Ammon's horn (tissue), 1 donor: Measurements from ENCODE around the gene GPNMB.

ENCODE experiments used
- DNase-seq: peaks from one replicate; pipeline ENCODE4 v3.0.0-alpha.2; 2016; ENCODE audit warnings: low spot score

GPNMB gene

DNA sequence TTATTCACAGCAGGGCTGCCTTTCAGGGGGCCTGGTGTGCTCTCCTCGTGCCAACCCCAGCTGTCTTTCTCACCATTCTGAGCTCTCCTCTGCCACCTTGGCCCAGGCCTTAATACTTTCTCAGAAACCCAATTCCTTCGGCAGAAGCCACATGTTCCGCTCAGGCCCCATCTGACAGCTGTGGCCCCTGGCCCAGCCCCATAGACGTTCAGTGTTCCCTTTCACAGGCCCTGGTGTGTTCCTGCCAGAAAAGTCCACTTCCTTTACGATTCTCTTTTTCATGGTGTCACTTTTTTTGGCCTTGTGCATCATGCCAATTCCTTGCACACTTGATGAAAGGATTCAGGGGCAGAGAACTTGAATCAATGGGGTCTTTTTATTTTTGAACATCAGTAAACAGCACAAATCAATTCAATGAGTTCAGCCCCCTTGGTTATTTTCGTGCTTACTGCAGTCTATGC, 15.9 kb upstream of the GPNMB start:
- peak; percentile 79 for DNase-seq

DNA sequence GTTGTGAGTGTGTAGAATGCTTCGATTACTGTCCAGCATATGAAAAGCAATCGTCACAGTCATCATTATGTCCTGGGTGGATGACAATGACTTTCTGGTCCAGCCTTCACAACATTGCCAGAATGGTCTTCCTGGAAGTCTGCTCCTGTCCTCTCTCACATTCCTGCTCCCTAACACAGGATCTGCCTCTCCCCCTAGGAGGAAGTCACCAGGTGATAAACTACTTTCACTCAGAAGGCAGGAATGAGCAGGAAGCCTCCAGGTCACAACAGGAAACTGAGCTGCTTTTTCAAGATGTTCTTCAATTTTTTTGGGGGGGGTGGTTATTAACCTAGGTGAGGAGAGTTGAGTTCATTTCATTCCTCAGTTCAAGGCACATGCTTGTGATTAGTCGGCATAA, 13.6 kb upstream of the GPNMB start:
- DNase-seq, result no peak

DNA sequence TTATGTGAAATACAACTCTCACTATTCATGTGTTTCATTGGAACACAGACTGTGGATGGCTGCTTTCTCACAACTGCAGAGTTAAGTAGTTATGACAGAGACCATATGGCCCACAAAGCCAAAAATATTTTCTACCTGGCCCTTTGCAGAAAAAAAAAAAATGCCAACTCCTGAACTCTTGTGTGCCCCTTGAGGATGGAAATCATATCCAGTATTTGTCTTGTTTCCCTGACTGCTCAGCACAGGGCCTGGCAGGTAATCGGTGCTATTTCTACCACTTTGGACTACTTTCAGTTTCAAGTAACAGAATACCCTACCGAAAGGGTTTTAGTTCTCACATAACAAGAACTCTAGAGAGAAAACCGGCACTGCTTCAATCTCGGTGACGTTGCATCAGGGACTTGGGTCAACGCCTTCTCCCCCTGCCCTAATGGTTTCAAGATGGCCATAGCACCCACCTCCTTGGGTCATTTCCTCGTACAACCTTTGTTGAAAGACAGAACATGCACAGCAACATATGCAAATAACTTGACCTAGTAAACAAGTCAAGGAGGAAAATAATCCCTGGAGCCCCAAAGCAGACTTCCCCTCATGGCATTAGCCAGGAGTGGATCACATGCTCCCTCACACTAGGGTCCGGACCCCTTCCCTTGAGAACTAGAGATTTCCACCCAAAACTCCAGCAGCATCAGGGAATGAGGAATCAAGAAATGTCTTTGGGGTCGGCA, 11.8 kb upstream of the GPNMB start:
- no peak for DNase-seq

DNA sequence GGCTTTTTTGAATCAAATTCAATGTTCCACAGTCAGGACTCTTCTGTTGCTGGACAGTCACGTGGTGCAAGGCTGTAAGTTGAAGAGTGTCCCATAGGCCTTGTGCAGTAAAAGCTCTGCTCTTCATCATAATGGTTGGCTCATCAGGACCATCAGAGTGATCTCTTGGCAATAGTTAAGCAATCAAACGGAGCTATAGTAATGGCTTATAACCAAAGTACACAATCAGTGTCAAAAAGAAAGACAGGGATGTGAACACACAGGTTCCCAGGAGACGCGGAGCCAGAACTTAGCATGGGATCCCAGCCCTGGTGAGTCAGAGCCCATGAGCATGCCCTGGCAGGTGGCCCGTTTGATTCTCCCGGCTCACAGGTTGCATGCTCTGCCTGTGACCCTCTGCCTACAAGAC, 10.8 kb upstream of the GPNMB start:
- no peak for DNase-seq

DNA sequence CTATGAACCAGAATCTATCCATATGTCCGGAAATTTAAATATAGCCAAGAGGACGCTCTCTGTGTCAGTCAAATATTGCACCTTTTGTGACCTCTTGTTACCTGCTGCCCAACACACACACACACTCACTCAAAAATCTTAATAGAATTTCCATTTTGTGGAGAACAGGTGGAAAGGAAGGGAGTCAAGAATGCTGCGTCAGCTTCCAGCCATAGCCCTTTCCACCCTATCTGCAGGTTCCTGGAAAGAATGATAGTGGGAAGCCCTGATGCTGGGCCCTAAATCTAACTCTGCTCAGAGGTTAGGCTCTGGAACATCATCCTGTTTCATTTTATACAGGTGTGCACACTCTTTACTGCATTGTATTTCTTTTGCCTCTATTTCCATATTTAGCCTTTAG, 9.6 kb upstream of the GPNMB start:
- DNase-seq, result no peak

DNA sequence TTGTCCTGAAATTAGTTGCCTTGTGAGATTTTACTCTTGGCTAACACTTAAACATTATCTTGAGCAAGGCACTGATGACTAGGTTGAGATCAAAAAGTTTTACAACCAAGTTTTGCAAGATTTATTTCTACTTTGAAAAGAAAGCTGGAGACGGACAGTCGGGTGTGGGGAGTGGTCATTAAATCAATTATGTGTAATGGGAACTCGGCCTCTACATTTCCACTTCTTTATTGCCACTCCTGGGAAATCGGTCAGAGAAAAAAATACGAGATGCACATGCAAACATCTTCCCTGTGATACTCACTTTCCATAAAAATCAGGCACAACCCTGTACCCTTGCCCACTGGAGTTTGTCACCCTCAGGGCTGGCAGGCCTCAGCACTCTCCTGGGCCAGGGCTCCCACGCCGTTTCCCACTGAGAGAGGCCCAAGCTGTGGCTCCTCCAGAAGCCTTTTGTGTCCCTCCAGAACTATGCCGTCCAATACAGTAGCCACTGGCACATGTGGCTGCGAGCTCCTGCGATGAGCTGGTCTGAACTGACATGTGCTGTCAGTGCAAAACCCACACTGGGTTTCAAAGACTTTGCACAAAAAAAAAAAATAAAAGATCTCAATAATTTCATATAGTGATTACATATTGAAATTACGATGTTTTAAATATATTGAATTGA, 7.5 kb upstream of the GPNMB start:
- no peak for DNase-seq

DNA sequence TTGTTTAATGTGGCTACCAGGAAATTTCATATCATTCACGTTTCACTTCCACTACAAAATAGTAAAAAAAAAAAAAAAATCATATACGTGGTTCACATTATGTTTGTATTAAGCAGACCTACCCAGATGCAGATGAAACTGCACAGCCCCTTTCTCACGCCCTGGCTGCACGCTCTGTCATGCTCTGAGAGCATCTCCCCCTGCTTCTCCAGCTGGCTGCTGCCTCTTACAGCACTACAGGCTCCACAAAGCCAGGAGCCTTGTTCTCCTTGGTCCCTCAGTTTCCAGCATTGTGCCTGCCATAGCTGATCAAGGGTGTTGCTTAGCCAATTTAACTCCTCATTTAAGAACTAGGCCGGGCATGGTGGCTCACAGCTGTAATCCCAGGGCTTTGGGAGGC, 6.9 kb upstream of the GPNMB start:
- no peak for DNase-seq

DNA sequence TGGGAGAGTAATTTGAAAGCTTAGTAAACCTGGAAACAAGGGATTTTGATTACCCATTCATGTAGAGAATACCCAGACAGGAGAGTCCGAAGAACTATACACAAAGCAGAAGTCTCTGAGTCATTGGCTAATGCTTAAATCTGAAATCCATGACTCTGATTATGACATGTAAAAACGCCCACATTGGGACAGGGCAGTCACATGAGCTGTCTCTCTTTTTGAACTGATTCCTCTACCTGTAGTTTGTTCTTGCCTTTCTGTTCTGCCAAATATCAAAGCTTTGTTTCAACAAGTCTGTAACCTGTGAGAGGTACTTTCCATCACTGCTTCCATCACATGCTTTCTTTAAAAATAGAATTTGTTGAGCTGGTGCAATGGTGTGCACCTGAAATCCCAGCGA, 4.3 kb upstream of the GPNMB start:
- DNase-seq, result no peak

DNA sequence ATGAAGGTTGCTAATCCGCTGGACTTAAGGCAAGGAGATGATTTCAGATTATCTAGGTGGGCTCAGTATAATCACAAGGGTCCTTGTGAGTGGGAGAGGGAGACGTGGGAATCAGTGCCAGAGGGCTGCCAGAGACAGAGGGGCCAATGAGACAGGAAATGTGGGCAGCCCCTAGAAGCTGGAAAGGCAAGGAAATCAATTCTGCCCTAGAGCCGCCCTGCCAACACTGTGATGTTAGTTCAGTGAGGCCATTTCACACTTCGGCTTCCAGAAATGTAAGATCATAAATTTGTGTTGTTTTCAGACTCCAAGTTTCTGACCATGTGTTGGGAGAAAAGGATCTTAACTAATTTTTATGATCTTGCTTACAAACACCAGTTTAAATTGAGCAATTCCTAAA, 3.6 kb upstream of the GPNMB start:
- no peak for DNase-seq

DNA sequence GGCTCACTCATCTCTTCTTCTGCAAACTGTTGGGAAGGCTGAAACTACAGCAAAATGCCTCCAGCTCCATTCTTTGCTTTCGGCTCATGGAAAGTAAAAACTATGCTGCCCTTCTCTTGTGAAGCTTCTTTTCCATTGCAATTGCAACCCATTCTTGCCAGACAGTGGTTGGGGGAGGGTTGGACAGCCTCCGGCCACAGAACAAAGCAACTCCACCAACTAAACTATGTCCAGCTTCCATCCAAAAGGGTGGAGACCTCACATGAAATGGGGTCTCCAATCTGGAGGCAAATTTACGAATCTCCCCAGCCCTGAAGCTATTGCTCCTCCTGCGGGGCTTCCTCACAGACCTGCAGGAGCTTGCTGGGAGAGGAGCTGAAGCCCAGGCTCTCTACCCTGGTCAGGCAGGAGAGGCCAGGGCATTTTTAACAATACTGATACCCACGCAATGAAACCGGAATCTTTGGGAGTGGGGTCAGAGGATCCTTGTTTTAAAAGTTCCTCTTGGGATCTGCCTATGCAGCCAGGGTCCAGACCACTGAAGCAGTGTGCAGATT, 549 bp downstream of the GPNMB start:
- DNase-seq, result no peak

DNA sequence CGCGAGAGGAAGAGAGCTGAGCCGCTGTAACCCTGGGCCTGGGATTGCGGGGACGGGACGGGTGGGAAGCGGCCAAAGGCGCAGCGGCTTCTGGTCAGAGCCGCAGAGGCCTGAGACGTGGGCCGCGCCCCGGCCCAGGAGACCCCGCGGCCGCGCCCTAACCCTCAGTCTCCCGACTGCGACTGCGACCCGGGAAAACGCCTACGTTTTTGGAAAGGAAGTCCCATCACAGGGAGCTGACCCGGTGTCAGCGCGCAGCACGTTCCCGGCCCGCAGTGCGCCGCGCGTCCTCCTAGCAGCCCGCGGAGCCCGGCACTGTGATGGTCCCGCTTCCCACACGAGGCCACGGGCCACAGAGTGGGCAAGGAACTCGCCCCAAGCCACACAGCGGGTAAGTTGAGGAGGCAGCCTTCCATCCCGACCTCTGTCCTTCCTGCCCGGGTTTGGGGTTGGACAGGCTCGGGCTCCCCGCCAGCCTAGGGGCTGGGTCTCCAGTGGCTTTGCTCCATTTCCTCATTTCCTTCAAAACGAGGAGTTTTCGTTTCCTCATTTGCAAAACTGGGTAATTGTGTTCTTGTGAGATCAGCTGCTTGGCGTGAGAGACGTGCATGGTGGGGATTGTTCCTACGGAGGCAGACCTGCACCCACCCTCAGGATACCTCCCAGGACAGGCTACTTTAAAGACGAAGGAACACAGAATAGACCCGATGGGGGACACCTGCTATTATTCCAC, 1.2 kb downstream of the GPNMB start:
- peak; percentile 62 for DNase-seq

DNA sequence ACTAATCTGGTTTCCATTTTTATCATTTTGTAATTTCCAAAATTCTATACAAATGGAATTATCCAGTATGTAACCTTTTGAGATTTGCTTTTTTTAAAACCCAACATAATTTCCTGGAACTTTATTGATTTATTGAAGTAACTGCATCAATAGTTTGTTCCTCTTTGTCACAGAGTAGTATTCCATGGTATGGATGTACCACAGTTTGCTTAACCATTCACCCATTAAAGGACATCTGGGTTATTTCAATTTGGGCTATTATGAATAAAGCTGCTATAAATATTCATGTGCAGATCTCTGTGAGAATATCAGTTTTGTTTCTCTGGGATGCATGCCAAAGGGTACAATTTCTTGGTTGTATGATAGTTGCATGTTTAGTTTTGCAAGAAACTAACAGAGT, 2.9 kb downstream of the GPNMB start:
- DNase-seq, result no peak

DNA sequence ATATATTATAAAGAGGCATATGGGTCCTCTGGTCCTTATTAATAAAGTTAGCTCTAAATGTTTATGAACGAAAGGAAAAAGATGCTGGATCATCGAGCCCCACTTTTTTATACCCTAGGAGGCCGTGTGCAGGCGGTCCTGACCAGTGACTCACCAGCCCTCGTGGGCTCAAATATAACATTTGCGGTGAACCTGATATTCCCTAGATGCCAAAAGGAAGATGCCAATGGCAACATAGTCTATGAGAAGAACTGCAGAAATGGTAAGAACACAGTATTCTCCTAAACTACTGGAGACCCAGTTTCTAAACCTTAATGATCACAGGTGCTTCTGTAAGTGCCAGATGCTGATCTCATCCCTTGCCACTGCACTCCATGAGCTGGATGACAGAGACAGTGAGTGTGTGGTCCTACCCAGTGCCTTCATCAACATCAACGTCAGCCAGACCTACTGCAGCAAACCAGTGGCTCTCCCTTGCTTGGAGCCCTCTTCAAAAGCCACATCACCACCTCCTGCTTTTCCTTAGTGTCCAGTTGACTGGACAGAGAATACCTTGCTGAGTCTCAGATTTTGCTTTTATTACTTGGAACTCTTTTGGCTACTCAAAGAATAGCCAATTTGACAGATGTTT, 7.6 kb downstream of the GPNMB start:
- DNase-seq, result no peak

DNA sequence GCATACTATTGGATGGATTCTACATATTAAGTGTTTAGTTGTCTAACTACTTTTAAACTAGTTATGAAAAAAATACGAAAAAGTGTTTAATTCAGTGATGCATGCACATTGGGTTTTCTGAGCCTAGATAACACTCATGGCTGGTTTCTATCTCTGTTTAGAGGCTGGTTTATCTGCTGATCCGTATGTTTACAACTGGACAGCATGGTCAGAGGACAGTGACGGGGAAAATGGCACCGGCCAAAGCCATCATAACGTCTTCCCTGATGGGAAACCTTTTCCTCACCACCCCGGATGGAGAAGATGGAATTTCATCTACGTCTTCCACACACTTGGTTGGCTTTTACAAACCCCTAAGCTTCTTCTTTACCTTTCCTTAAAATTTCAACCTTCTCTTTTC, 10.2 kb downstream of the GPNMB start:
- DNase-seq, result no peak

DNA sequence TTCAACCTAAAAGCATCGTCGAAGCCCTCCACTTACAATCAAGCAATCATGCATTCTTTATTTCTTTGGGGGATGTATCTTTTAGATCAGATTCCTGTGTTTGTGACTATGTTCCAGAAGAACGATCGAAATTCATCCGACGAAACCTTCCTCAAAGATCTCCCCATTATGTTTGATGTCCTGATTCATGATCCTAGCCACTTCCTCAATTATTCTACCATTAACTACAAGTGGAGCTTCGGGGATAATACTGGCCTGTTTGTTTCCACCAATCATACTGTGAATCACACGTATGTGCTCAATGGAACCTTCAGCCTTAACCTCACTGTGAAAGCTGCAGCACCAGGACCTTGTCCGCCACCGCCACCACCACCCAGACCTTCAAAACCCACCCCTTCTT, 13.8 kb downstream of the GPNMB start:
- no peak for DNase-seq

DNA sequence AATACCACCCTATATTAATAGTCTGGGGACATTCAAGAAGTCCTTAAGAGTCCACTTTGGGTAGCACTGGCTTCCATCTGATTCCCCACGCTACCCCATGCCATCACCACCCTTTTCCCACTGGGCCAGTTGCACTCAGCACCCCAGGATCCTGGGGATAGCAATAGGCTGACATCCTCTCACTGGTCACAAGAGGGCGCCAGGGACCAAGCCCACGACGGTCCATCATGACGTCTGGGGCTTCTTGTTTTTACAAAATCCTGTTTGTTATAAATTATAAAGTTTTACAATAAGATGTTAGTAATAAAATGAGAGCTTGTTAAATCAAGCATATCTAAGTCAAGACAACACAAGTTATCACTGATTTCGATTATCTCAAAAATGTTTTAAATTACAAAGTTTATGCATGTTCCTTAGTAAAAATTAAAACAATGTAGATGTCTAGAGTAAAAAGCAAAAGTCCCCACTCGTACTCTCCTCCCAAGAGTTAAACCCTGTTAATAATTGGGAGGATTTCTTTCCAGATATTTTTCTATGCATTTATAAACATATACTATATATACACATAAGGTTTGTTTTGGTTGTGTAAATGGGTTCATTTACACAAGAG, 15.4 kb downstream of the GPNMB start:
- DNase-seq, result peak; percentile 79

DNA sequence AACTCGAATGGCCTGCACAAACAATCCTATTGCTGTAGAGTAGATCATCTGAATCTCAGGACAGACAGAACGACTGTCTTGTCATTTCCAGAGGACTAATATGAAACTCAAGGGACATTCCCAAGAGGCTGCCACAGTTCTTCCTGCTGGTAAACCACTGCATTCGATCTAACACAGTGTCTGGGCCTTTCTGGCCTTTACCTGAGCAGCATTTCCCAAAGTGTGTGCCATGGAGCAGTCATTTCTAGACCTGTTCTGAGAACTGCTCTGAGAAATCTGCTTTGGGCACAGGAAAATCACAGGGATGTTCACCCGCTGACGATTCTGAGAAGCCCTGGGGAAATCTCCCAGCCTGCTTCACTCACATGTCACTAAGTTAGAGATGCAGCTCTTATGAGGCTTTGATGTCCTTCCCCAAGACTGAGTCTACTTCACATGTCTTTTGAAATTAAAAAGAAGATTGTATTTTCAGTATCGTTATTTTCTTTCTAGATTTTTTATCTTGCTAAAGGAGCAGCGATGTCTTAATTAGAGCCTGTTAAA, 18.4 kb downstream of the GPNMB start:
- DNase-seq, result no peak

DNA sequence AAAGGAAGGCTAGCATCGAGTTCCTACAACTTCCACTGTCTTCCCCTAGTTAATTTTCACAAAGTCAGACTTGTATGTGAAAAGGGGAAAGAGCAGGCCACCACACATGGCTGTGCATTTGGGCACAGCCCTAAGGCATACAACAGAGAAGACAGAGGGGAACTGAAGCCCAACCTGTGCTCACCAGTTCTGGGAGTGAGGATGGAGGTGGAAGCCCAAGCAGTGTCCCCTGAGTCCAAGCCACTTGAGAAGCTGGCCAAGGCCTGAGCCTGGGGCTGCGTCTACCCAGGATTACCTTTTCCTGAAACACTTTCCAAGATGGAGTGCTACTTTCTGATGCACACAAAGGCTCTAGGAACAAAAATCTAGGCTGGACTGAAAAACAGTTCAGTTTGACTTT, 20.3 kb downstream of the GPNMB start:
- no peak for DNase-seq

DNA sequence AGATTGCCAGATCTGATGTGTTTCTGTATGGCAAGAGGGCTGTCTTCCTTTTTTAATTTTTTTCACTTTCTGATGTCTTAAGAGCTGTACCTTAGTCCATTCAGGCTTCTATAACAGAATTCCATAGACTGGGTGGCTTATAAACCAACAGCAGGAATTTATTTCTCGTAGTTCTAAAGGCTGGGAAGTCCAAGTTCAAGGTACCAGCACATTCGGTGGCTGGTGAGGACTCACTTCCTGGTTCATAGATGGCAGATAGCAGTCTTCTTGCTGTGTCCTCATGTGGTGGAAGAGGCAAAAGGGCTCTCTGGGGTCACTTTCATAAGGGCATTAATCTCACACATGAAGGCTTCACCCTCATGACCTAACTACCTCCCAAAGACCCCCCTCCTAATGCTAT, 20.8 kb downstream of the GPNMB start:
- no peak for DNase-seq

DNA sequence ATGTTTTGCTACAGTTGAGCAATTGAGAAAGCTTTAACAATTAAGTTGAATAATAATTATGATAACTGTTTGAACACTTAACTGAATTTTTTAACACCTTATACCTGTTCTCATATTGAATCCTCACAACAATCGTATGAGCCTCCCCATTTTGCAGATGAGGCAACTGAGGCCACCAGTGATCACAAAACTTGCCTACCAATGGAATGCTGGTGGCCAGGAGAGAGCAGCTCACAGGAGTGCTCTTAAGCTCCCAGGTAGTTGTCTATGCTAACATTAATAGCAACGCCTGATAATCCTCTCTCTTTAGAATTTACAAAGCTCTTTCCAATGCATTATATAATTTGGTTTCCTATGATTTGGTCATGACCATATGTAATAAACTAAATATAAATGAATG, 21.6 kb downstream of the GPNMB start:
- no peak for DNase-seq

DNA sequence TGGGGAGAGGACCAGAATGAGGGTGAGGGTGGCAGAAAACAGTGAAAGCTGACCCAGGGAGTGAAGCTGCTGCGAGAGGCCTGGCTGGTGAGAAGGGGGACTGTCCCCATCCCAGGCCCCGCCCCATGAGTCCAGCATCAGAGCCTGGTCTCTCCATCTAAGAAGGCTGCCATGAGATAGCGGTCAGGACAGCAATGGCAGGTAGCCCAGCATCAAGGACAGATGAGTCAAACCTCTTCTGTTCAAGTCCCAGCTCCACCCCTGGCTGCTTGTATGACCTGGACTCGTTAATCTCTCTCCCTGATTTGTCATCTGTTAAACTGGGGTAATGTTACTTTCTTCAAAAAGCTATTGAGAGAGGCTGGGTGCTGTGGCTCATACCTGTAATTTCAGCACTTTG, 22.2 kb downstream of the GPNMB start:
- no peak for DNase-seq

DNA sequence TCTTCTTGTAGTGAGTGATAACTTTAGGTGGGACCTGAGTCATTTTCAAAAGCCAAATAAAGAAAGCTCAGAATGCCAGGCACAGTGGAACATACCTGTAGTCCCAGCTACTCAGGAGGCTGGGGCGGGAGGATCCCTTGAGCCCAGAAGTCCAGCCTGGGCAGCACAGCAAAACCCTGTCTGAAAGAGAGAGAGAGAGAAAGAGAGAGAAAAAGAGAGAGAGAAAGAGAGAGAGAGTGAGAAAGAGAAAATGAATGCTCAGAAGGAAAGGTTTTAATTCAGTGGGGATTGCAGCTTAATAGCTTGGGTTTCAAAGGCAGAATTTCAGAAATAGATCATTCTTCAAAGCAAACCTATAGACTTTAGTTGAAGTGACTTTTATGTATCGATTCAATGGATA, 25.7 kb downstream of the GPNMB start:
- no peak for DNase-seq
